Stimulated activated CD8-positive, alpha-beta memory T cell treated with anti-CD3 and anti-CD28 coated beads, Interleukin-15, amount 100 ng/mL, for 24 hours (primary cell): ENCODE data around the gene OPA1.

Source experiments
- DNase-seq: peaks from one replicate; pipeline ENCODE4 v3.0.0-alpha.2; 2020; ENCODE audit warnings: low read depth

OPA1 gene

DNA sequence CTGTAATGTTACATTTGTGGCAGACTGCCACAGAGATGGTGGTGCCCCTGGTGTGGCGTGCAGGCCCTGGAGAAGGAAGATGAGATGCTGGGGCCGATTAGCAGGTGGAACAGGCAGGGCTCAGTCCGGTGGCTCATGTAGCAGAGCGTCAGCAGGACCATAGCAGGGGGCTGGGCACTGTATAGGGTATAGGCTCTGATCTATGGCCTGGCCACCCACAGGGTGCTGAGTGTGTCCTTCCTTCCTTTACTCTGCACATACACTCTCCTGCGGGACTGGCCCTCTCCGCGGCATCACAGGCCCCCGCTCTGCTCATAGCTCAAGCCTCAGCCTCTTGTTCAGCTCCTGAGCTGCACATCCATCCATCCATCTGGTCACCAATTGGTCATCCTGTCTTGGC lies 143.6 kb downstream of the OPA1 start:
- no peak for DNase-seq

DNA sequence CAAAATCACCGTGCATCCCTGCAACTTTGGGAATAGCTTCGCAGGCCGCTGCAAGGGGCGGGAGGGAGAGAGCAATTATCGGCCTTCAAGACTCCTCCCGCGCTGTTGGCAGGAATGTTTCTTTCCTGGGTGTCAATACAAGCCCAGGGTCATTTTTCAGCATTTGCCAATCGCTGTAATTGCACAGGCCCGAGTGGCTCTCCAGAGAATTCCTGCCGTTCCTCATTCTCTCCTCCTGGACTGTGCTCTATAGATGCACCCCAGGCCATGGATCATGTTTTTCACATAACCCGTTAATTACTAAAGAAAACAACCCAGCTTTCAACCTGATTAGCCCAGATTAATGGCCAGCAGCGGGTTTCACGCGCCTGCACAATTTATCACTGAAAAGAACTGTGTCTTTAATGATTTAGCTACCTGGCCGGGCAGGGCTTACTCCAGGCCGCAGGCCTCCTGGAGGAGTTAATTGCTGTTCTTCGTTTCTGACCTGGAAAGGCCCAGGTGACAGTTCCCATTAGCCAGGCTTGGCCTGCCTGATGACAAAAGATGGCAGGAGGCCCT lies 144.3 kb downstream of the OPA1 start:
- DNase-seq: no peak

DNA sequence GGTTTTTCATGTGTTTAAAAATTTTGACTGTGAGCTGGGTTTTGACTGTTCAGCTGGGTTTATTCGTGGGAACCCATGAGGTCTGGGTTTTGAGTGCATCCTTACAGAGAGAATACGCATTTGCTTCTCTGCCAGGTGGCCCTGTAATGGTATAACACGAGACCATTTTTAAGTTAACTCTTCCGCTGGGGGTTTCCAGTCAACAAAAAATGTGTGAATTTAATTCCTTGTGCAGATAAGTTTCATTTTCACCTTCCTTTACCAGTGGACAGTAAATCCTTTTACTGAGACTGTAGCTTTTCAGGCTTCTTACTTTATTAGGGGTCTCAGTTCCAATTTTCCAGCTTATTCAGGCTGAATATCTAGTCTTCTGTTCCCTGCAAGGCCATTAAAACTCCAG lies 149.6 kb downstream of the OPA1 start:
- no peak for DNase-seq

DNA sequence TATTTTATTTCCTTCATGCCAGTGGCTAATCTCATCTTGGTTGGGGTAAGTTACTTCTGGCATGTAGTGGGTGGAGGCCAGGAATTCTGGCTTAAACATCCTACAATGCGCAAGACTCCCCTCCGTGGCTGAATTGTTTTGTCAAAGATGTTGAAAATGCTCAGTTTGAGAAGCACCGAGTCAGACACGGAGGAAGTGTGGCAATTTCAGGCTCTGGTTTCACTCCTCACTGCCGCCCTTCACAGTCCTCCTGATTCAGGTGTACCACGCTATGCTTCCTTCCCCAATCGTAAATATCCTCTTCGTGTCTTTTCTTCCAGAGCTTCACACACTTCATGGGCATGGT lies 150.7 kb downstream of the OPA1 start:
- no peak for DNase-seq

DNA sequence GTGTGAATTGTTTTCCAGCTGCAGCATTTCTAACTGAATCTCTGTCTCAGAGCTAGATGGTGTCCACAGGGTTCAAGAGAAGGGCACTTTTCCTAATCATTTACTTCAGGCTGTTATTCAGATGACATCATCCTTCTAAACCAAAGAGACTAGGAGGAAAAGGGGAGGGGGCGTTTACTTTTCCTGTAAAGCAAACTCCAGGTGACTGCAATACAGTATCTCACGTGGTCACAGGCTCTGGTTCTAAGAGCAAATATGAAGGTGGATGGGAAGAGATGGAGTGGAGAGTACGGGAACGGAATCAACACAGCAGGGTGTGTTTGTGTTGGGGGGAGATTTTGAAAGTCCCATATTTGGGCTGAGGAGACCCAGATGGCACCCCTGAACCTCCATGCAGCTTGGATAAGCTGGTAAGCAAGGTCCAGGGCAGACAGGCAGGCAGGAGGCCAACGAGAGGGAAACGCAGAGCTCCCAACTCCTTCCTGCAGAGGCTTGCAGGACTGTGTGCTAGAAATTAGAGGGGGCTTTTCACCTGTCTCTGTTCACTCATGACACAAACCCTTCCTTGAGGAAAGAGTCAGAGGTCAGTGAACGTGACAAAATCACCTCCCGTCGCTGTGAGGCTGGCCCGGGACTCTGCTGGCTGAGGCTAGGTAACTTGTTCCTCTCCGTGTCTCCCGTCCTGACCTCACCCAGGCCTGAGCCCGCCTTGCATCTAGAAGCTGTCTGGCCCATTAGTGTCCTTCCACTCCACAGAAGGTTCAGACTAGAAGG lies 151.2 kb downstream of the OPA1 start:
- no peak for DNase-seq

DNA sequence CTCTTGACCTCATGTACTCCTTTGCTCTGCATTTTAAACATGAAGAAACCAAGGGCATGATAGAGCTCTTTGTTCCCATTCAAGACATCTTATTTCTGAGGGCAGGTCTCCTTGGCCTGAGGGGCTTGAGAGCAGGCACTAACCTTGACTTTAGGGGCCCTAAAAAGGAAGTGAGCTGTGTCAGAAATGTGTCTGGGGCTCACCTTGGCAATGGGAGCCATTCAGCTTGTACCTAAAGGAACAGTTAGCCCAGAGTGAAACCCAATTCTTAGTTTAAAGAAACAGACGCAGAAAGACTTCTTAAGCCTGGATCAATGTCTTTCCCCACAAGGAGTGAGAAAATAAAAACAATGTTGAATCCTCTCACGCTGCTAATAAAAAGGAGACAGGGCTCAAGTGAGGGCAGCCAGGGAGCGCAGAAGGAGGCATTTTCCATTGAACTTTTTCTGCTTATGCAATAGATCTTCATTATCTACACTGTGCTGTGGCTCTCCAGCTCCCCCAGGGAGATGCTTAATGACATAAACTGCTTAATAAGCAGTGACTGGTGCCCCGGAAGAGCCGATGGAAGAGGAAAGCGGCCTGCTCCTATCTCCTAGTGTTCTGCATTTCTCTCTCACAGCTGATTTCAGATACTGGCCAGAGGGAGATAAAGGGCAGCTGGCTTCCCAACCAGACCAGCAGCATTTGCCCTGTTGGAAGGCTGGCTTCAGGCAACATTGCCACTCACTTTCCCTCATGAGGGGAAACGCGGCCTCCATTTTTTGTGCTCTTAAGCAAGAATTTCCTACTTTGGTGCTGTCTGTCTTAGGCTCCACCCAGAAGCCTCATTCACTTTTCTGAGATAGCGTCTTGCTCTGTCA lies 152.0 kb downstream of the OPA1 start:
- DNase-seq: no peak

DNA sequence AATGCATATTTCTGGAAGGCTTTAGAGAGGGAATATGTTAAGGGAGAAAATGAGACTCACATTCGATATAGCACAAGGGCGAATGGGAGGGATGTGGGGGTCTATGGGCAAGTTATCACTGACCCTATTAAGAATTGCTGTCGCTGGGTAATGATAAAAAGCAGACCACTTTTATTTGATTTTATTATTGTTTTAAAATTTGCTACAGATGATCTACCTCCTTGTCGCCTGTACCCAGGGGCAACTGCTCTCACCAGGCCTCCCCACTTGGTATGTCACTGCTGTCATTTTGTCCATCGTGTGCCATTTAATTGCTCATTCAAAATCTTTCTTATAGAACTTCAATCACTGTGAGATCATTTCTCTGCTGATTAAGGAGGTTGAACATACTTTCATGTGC lies 153.8 kb downstream of the OPA1 start:
- no peak for DNase-seq
